Lung (tissue), 12 donors: ENCODE data around the gene HEMK1. TPM values are rescaled to one million over a fixed set of nuclear protein-coding genes. Genes with fewer than 3 reads are reported as not detected.

ENCODE experiments used
- ATAC-seq: fragments of 200-7000 bp; cut with Tn5 transposase; one replicate; pipeline ENCODE4 v1.9.1; 2020; ENCODE audit warnings: moderate number of reproducible peaks; ENCODE audit not compliant: insufficient read depth, low FRiP score
- DNase-seq, 3 donors: peaks; one replicate each; pipeline ENCODE4 v3.0.0-alpha.2; 2013 to 2017
- H3K27ac ChIP-seq, 2 donors: one replicate each; pipeline ENCODE4 v1.5.1; 2013; ENCODE audit warnings: mild to moderate bottlenecking in 2 of 2, moderate library complexity in 2 of 2, control low read depth in 1 of 2, inconsistent platforms in 1 of 2, low read depth in 1 of 2, low read length in 1 of 2
- H3K27me3 ChIP-seq, 3 donors: one replicate each; pipeline ENCODE4 v1.5.1; 2013; ENCODE audit warnings: low read length in 2 of 3; ENCODE audit not compliant: control insufficient read depth in 3 of 3, insufficient read depth in 3 of 3
- H3K36me3 ChIP-seq, 4 donors: one replicate each; pipeline ENCODE4 v1.5.1; 2013; ENCODE audit warnings: low read length in 4 of 4, mild to moderate bottlenecking in 1 of 4, moderate library complexity in 1 of 4; ENCODE audit not compliant: control insufficient read depth in 4 of 4, insufficient read depth in 4 of 4
- H3K4me1 ChIP-seq, 5 donors: one replicate each; pipeline ENCODE4 v1.5.1; 2013; ENCODE audit warnings: low read length in 5 of 5, mild to moderate bottlenecking in 2 of 5, moderate library complexity in 1 of 5; ENCODE audit not compliant: control insufficient read depth in 5 of 5, insufficient read depth in 5 of 5
- H3K4me3 ChIP-seq: one replicate; pipeline ENCODE4 v1.5.1; 2013; ENCODE audit warnings: mild to moderate bottlenecking, control low read depth, moderate library complexity
- H3K9ac ChIP-seq, 2 donors: one replicate each; pipeline ENCODE4 v1.5.1; 2013; ENCODE audit warnings: low read length in 2 of 2, control low read depth in 1 of 2; ENCODE audit not compliant: insufficient read depth in 1 of 2
- H3K9me3 ChIP-seq, 4 donors: one replicate each; pipeline ENCODE4 v1.5.1; 2013; ENCODE audit warnings: low read length in 3 of 4, mild to moderate bottlenecking in 1 of 4, moderate library complexity in 1 of 4; ENCODE audit not compliant: control insufficient read depth in 4 of 4, insufficient read depth in 3 of 4
- whole genome bisulfite sequencing, 2 donors: extraction: QIAGEN DNeasy Blood & Tissue Kit; methylation state at CpG; one replicate each; pipeline ENCODE4 v1.1.7; 2013; 5-methylcytosine and 5-hydroxymethylcytosine counted together
- polyA plus RNA-seq, 2 donors: library from polyadenylated mRNA; stranded (reverse); fragments of 200-250 nt; gene quantifications; one replicate each; pipeline ENCODE4 v1.2.1, GENCODE V29; 2013
- total RNA-seq, 2 donors: library from RNA; depleted of rRNA in 1 of 2; stranded (reverse); fragments of >200 nt in 1 of 2; gene quantifications; one replicate each; pipeline ENCODE4 v1.2.1, GENCODE V29; 2014 to 2021
- TF ChIP-seq, protein P1 (sequence below): IDR thresholded peaks from 2 replicates; pipeline ENCODE4 v1.5.1; 2012; ENCODE audit warnings: mild to moderate bottlenecking; ENCODE audit errors: control extremely low read depth, extremely low read depth
- donor health status: control.
- donor health status: control.
- donor health status: Bipolar disorder and iron deficiency.
- donor health status: healthy.
- donor health status: DM: yes; HTN: yes; CAD: no.

HEMK1 gene
- total and polyA plus RNA-seq, 4 donors, result 16.0 to 28.0 (median 18.7) TPM

DNA sequence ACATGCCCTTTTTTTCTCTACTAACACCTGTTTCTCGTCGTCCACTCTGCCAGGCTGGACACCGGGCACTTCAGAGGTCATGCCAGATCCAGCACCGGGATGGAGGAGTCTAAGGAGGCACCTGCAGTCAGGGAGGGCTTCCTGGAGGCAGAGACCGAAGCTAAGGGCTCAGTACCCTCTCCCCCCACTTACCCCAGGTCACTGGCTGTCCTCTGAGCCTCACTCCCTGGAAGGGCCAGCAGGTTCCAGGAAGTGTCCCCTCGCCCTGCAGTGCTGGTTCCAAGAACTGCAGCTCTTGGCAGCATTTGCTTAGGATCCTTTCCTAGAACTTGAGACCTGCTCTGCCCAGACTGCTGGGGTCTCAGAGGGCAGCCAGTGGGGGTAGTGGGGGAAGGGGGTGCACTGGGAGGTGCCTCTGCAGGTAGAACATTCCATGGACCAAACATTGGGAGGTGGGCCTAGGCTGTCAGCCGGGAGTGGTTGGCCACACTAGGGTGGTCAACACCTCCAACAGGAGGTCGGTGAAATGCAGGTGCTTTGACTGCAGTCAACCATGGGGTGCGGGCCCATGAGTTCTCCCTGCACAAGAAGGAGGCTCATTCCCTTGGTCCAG is 30.9 kb downstream of the HEMK1 start:
- DNase-seq, result no peak
- Histone ChIP-seq H3K9me3 (no peaks in the 10 kb centered on the region), H3K4me3 (no peak overlapping the region), H3K36me3 (peaks cover 0 to 13% (median 6%) of the 10 kb centered on the region in 4 donors), H3K9ac (peak overlapping the region in 1 of 2 donors; percentile 64), H3K4me1 (peaks cover 15 to 45% (median 37%) of the 10 kb centered on the region in 5 donors), H3K27me3 (no peaks in the 10 kb centered on the region), H3K27ac (peak overlapping the region; percentile 92 to 98)
- WGBS, 2 donors, result 59 to 68% methylated on average over 9 of the region's 9 CpGs
- TF ChIP-seq, protein P1, sequence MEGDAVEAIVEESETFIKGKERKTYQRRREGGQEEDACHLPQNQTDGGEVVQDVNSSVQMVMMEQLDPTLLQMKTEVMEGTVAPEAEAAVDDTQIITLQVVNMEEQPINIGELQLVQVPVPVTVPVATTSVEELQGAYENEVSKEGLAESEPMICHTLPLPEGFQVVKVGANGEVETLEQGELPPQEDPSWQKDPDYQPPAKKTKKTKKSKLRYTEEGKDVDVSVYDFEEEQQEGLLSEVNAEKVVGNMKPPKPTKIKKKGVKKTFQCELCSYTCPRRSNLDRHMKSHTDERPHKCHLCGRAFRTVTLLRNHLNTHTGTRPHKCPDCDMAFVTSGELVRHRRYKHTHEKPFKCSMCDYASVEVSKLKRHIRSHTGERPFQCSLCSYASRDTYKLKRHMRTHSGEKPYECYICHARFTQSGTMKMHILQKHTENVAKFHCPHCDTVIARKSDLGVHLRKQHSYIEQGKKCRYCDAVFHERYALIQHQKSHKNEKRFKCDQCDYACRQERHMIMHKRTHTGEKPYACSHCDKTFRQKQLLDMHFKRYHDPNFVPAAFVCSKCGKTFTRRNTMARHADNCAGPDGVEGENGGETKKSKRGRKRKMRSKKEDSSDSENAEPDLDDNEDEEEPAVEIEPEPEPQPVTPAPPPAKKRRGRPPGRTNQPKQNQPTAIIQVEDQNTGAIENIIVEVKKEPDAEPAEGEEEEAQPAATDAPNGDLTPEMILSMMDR, result no peak
- no peak for ATAC-seq

DNA sequence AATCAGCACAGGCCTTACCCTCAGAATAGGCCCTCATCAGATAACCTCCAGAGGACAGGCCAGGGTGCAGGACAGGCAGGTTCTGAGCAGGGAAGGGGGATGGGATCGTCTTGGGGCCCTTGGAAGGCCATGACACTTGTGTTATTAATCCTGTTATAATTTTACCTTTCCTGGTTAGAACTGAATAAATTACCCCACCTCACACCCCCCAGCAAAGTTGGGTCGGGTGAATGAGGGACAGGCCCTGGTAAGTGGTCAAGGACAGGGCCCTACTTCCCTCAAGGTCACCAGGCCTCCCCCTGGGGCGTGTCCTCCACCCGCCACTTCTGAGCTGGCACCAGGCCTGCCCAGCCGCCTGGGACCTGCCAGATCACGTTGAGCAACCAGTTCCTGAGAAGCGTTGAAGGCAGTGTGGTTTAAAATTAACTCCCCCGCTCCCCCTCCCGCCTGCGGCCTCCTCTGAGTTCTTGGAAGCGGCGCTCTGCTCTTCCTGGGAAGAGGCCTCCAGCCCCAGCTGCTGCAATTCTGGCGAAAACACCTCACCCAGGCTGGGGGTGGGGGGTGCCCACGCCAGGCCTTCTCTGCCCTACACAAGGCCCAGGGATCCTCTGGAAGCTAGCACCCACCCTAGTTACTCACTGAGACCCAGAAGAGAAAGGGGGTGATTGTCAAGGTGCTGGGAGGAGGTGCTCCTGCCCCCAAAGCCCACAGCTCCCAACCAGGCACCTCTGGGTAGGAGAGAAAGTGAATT is 31.7 kb downstream of the HEMK1 start:
- Histone ChIP-seq H3K36me3 (peaks cover 0 to 21% (median 9%) of the 10 kb centered on the region in 4 donors), H3K9ac (peak overlapping the region; percentile 60 to 90), H3K9me3 (no peaks in the 10 kb centered on the region), H3K27me3 (no peaks in the 10 kb centered on the region), H3K27ac (peak overlapping the region; percentile 92 to 98), H3K4me1 (peaks cover 15 to 47% (median 37%) of the 10 kb centered on the region in 5 donors), H3K4me3 (no peak overlapping the region)
- peak; percentile 70 for ATAC-seq
- DNase-seq, result peak; percentile 96 to 99 (median 97)
- TF ChIP-seq, protein P1, result no peak
- 1% methylated on average over 14 of the region's 14 CpGs for WGBS, 2 donors

DNA sequence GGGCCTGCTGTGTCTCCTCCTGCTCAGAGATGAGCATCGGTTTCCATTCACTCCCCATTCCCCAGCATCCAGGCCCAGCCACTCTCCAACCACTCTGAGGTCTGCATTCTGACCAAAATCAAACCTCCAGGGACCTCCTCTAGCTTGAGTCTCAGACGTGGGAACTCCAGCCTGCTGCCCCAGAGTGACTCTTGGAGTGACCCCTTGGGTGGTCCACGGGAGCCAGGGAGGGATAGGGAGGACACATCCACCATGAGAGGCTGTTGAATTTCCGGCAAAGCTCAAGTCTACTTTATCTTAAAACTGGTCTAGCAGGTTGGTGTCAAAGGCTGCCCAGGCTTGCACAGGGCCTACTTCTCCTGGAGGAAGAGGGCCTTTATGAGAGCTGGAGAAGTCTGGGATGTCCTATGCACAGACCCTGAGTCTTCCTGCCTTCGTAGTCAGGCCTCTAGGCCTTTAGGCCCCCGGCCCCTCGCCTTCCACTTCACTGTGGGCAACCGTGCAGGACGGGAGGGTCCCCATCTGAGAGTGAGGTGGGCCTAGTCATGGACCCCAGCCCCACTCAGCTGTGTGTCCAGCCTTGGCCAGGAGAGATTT is 33.4 kb downstream of the HEMK1 start:
- peaks cover 3 to 33% (median 23%) of the 10 kb centered on the region in 4 donors for H3K36me3 ChIP-seq
- H3K27me3 ChIP-seq, result no peaks in the 10 kb centered on the region
- peak overlapping the region in 1 of 2 donors; percentile 80 for H3K9ac ChIP-seq
- DNase-seq (peak; percentile 58 to 81 (median 61)), ATAC-seq (no peak)
- peaks cover 15 to 53% (median 41%) of the 10 kb centered on the region in 5 donors for H3K4me1 ChIP-seq
- H3K9me3 ChIP-seq, result no peaks in the 10 kb centered on the region
- TF ChIP-seq, protein P1, result no peak
- 65 to 84% methylated on average over 9 of the region's 9 CpGs for WGBS, 2 donors
- no peak overlapping the region for H3K4me3 ChIP-seq
- peak overlapping the region; percentile 92 to 98 for H3K27ac ChIP-seq
